Epithelial cell of proximal tubule (primary cell): Measurements from ENCODE around the gene CA11. TPM values are rescaled to one million over a fixed set of nuclear protein-coding genes. Genes with fewer than 3 reads are reported as not detected.

Source experiments
- DNase-seq: peaks from one replicate; pipeline ENCODE4 v3.0.0-alpha.2; 2011; ENCODE audit warnings: low read depth
- H3K4me3 ChIP-seq: 2 replicates; pipeline ENCODE4 v1.5.1; 2011; ENCODE audit warnings: low read depth, mild to moderate bottlenecking, low read length
- CTCF ChIP-seq: conservative IDR thresholded peaks from 2 replicates; pipeline ENCODE4 v1.5.1; 2012; ENCODE audit warnings: low read depth, mild to moderate bottlenecking, low read length
- total RNA-seq: library from RNA; depleted of rRNA; stranded (reverse); fragments of >200 nt; gene quantifications from 2 replicates; pipeline ENCODE4 v1.2.3, GENCODE V29; 2015

Gene CA11
- total RNA-seq, 1 donor from 2014 or later, result 6.6 TPM

DNA sequence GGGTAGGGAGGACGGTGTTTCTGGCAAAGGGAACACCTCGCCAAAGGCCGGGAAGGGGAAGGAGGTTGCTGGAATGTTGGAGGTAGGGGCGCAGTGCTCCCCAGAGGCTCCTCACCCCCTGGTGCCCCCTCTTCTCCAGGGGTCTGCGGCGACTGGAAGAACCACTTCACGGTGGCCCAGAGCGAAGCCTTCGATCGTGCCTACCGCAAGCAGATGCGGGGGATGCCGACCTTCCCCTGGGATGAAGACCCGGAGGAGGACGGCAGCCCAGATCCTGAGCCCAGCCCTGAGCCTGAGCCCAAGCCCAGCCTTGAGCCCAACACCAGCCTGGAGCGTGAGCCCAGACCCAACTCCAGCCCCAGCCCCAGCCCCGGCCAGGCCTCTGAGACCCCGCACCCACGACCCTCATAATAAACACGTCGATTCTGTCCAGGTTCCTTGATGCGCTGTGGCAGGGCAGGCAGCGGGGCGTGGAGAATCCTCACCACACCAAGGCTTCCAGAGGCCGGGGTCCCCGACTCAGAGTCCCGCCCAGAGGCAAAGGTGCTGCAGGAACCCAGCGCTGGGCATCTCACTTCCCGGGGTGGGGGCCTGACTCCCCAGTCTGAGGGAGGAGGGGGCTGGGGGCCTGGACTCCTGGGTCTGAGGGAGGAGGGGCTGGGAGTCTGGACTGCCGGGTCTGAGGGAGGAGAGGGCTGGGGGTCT is 46.8 kb downstream of the CA11 start:
- no peak overlapping the region for H3K4me3 ChIP-seq
- TF ChIP-seq CTCF, result no peak
- DNase-seq, result no peak

GRCh38 chr19:48596679-48597465 is 49.1 kb downstream of the CA11 start:
- DNase-seq, result no peak
- TF ChIP-seq CTCF, result no peak

DNA sequence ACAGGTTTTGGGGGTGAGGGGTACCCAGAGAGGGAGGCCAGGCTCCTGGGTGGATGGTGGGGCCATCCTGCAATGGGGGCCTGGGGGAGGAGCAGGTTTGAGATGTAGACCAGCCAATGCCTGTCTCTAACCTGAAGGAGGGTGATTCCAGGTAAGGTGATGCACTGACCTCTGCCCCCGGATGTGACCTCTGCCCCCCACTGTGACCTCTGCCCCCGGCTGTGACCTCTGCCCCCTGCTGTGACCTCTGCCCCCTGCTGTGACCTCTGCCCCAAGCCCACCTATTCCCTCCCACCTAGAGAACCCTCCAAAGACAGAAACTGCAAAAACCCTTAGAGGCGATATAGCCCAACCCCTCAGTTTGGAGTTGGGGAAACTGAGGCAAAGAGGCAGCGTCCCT is 49.8 kb downstream of the CA11 start:
- H3K4me3 ChIP-seq, result no peak overlapping the region
- no peak for TF ChIP-seq CTCF
- no peak for DNase-seq

More at GRCh38 chr19:48596679-48597465, 49.1 kb downstream of the CA11 start:
- no peak overlapping the region for H3K4me3 ChIP-seq

DNA sequence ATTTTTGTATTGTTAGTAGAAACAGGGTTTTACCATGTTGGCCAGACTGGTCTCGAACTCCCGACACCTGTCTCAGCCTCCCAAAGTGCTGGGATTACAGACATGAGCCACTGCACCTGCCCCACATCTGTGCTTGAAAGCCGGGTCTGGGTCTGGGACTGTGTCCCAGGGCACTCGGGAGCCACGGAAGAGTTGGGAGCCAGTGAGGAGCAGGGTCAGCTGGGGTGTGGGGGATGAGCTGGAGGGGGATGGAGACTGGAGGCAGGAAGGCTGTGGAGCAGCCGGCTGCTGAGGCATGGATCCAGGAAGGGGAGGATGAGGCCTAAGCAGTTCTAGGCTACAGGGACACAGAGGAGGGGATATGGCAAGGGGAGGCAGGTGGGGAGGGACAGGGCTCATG is 50.2 kb downstream of the CA11 start:
- no peak overlapping the region for H3K4me3 ChIP-seq
- no peak for TF ChIP-seq CTCF
- DNase-seq, result no peak

- H3K4me3 ChIP-seq, result no peak overlapping the region
- DNase-seq, result no peak
- no peak for TF ChIP-seq CTCF
These were observed 50.8 kb downstream of the CA11 start for GRCh38 chr19:48595171-48595570.

GRCh38 chr19:48591021-48591420 is 55.0 kb downstream of the CA11 start:
- TF ChIP-seq CTCF, result no peak
- DNase-seq, result no peak
- H3K4me3 ChIP-seq, result no peak overlapping the region
